ENCODE data around the gene TMC8.
"Not testable (repeated sequence)": the region's sequence is repeated elsewhere in the genome, so short reads cannot be mapped to it uniquely, and the experiment has no call there.

The TMC8 gene

GRCh38 chr17:78138204-78139060 is 7.9 kb downstream of the TMC8 start:
- peak; percentile 34 for DNase-seq

- DNase-seq, result not testable (repeated sequence)
Measured at GRCh38 chr17:78139861-78140168, 9.2 kb downstream of the TMC8 start.

GRCh38 chr17:78140169-78141051 is 9.8 kb downstream of the TMC8 start:
- peak; percentile 78 for DNase-seq

- no peak for DNase-seq
Measured at GRCh38 chr17:78141437-78142118, 11.0 kb downstream of the TMC8 start.

- no peak for DNase-seq
Measured at GRCh38 chr17:78142119-78142861, 11.7 kb downstream of the TMC8 start.

GRCh38 chr17:78143214-78144146 is 12.9 kb downstream of the TMC8 start:
- DNase-seq, result no peak

- no peak for DNase-seq
Measured at GRCh38 chr17:78144147-78144719, 13.7 kb downstream of the TMC8 start.

- no peak for DNase-seq
Measured at GRCh38 chr17:78144736-78145641, 14.4 kb downstream of the TMC8 start.

- no peak for DNase-seq
Measured at GRCh38 chr17:78146471-78146869, 15.9 kb downstream of the TMC8 start.

GRCh38 chr17:78146881-78147280 is 16.3 kb downstream of the TMC8 start:
- no peak for DNase-seq

- DNase-seq, result no peak
Measured at GRCh38 chr17:78147315-78147998, 16.9 kb downstream of the TMC8 start.

GRCh38 chr17:78148286-78149016 is 17.9 kb downstream of the TMC8 start:
- DNase-seq, result no peak

- DNase-seq, result no peak
Measured at GRCh38 chr17:78151514-78152008, 21.0 kb downstream of the TMC8 start.

GRCh38 chr17:78154903-78155811 is 24.6 kb downstream of the TMC8 start:
- no peak for DNase-seq

GRCh38 chr17:78159575-78160158 is 29.1 kb downstream of the TMC8 start:
- no peak for DNase-seq

- DNase-seq, result no peak
Measured at GRCh38 chr17:78163881-78164747, 33.5 kb downstream of the TMC8 start.
